NCI-H146 (cell line): ENCODE results near the gene PADI4.
"Not testable (repeated sequence)": the region's sequence is repeated elsewhere in the genome, so short reads cannot be mapped to it uniquely, and the experiment has no call there.

Source experiments
- DNase-seq: peaks from one replicate; lab custom pipeline; 2025; lab: John Stamatoyannopoulos, UW

PADI4 gene

GRCh38 chr1:17314491-17314971, 6.5 kb downstream of the PADI4 start:
- no peak for DNase-seq

GRCh38 chr1:17315542-17316130, 7.6 kb downstream of the PADI4 start:
- DNase-seq = no peak

GRCh38 chr1:17316704-17317103, 8.7 kb downstream of the PADI4 start:
- no peak for DNase-seq

GRCh38 chr1:17318262-17318661, 10.3 kb downstream of the PADI4 start:
- no peak for DNase-seq

GRCh38 chr1:17319561-17320350, 11.8 kb downstream of the PADI4 start:
- DNase-seq = no peak

GRCh38 chr1:17321857-17322390, 13.9 kb downstream of the PADI4 start:
- DNase-seq = not testable (repeated sequence)

- DNase-seq = no peak
Observed at GRCh38 chr1:17328855-17329254, 20.9 kb downstream of the PADI4 start.

- no peak for DNase-seq
Observed at GRCh38 chr1:17329610-17330009, 21.6 kb downstream of the PADI4 start.

GRCh38 chr1:17330856-17331255, 22.9 kb downstream of the PADI4 start:
- DNase-seq = no peak

- DNase-seq = no peak
Observed at GRCh38 chr1:17333081-17333480, 25.1 kb downstream of the PADI4 start.

GRCh38 chr1:17335821-17336710, 28.1 kb downstream of the PADI4 start:
- peak; percentile 68 for DNase-seq

GRCh38 chr1:17338706-17339493, 30.9 kb downstream of the PADI4 start:
- no peak for DNase-seq

GRCh38 chr1:17339521-17339920, 31.5 kb downstream of the PADI4 start:
- DNase-seq = no peak

GRCh38 chr1:17340358-17340757, 32.4 kb downstream of the PADI4 start:
- no peak for DNase-seq

GRCh38 chr1:17342014-17342441, 34.0 kb downstream of the PADI4 start:
- DNase-seq = no peak

- not testable (repeated sequence) for DNase-seq
Observed at GRCh38 chr1:17345506-17345905, 37.5 kb downstream of the PADI4 start.

GRCh38 chr1:17346046-17346789, 38.2 kb downstream of the PADI4 start:
- DNase-seq = no peak

GRCh38 chr1:17347769-17348592, 40.0 kb downstream of the PADI4 start:
- no peak for DNase-seq

GRCh38 chr1:17348593-17349234, 40.7 kb downstream of the PADI4 start:
- no peak for DNase-seq
